Measurements from ENCODE around the gene BCL10. TPM values are rescaled to one million over a fixed set of nuclear protein-coding genes. Genes with fewer than 3 reads are reported as not detected.

Gene BCL10
- total and polyA plus RNA-seq, 2 of the 8 experiments (the other 6 are each of a cell fraction or from before 2014, with no cell fraction given): 7.4 to 29.6 TPM

DNA sequence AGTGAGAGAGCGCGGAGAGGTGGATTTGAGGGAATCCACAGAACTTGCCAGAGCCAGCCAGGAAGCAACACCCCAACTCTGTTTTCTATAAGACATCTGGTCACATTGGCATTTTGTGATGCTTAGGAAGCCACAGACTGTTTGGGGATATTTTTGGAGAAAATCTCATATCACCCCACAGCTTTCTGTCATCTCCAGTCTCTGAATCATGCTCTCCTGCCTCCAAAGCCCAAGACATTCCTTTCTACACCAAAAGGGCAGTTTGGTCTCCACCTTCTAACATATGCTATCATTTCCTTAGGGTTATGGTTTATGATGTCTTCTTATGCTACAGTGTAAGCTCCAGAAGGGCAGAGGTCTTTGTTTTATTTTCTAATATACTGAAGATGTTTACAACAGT, 14.4 kb upstream of the BCL10 start:
- Histone ChIP-seq H4K20me1 (replicated peaks in 1 of 2; ENCODE audit: control insufficient read depth in 1 of 2, insufficient read depth in 2 of 2, low read length in 2 of 2) (no peaks in the 10 kb centered on the region), H3K9ac (replicated peaks in 1 of 4; ENCODE audit: extremely low read depth in 1 of 4, low read depth in 3 of 4, low read length in 3 of 4) (no peak overlapping the region), H4K8ac (ENCODE audit: extremely low read depth, insufficient read depth, low read length) (no peak overlapping the region), H2BK120ac (replicated peaks; ENCODE audit: low read depth, low read length) (no peak overlapping the region), H3K79me1 (ENCODE audit: low read depth, low read length) (no peaks in the 10 kb centered on the region), H2BK5ac (ENCODE audit: low read depth, low read length) (no peak overlapping the region), H3K4ac (replicated peaks; ENCODE audit: insufficient read length, low read depth, low read length) (no peak overlapping the region), H2BK12ac (ENCODE audit: low read depth, low read length) (no peak overlapping the region), H2BK20ac (ENCODE audit: low read length) (no peak overlapping the region), H3K27ac (ENCODE audit: low read depth, low read length) (no peak overlapping the region), H3K23ac (ENCODE audit: insufficient read length) (no peak overlapping the region), H3K9me3 (ENCODE audit: insufficient read depth in 2 of 2, low read depth in 1 of 2, low read length in 1 of 2) (no peaks in the 10 kb centered on the region), H3K79me2 (ENCODE audit: control insufficient read depth in 1 of 2, insufficient read depth in 2 of 2, low read length in 2 of 2) (no peaks in the 10 kb centered on the region), H3K23me2 (ENCODE audit: low read depth, low read length) (no peaks in the 10 kb centered on the region), H3K27me3 (replicated peaks in 1 of 4; ENCODE audit: control insufficient read depth in 3 of 4, extremely low read depth in 1 of 4, insufficient read depth in 3 of 4, low read length in 3 of 4) (no peaks in the 10 kb centered on the region), H3K14ac (ENCODE audit: insufficient read length) (no peak overlapping the region), H3K4me3 (ENCODE audit: extremely low read depth in 1 of 4, insufficient read depth in 2 of 4, low read depth in 3 of 4, low read length in 4 of 4) (no peak overlapping the region), H4K91ac (replicated peaks; ENCODE audit: insufficient read length, low read length) (no peak overlapping the region), H2AFZ (ENCODE audit: low read length) (no peak overlapping the region), H2AK5ac (ENCODE audit: low read depth, low read length) (no peak overlapping the region), H3K56ac (replicated peaks; ENCODE audit: insufficient read length, low read depth, low read length) (no peak overlapping the region), H4K5ac (ENCODE audit: insufficient read length, low read depth, low read length) (no peak overlapping the region), H3K18ac (ENCODE audit: extremely low read depth, low read length) (no peak overlapping the region), H3K4me1 (replicated peaks in 1 of 4; ENCODE audit: control insufficient read depth in 3 of 4, insufficient read depth in 4 of 4, low read length in 3 of 4) (no peaks in the 10 kb centered on the region), H3K36me3 (ENCODE audit: control insufficient read depth in 2 of 4, insufficient read depth in 4 of 4, low read length in 3 of 4) (no peaks in the 10 kb centered on the region), H3K4me2 (ENCODE audit: insufficient read depth in 1 of 2, low read depth in 2 of 2, low read length in 2 of 2) (no peak overlapping the region), H2BK15ac (ENCODE audit: low read length) (no peak overlapping the region)
- CTCF ChIA-PET (ENCODE audit: partially characterized antibody): interaction anchor here (1.0 to 2.0 kb wide), 3 partner anchors 10 to 214 kb away, joined by 3 to 6 read pairs (median 3); no protein-coding TSS in a partner anchor
- WGBS, 2 experiments (ENCODE audit: extremely low coverage in 1 of 2, insufficient coverage in 1 of 2, insufficient read length in 1 of 2, insufficient replicate concordance in 2 of 2, low coverage in 1 of 2, low lambda C conversion rate in 2 of 2, missing lambda C conversion rate in 1 of 2): 91% methylated on average over 2 of the region's 2 CpGs; no CpG with 5 or more reads in 1 of the 2 experiments
- POLR2A ChIA-PET (ENCODE audit: partially characterized antibody): no interaction called here
- FAIRE-seq: no peak
- DNase-seq (ENCODE audit: low read depth in 1 of 2, low spot score in 2 of 2): no peak
- TF ChIP-seq SUZ12 (IDR thresholded peaks at IDR 0.05; ENCODE audit: low read length) (no peak), RXRA (IDR thresholded peaks at IDR 0.05; ENCODE audit: insufficient read depth, low read depth, low read length) (no peak), TAF7 (optimal IDR thresholded peaks at IDR 0.05; ENCODE audit: borderline replicate concordance, low read depth, low read length) (no peak), EGR1 (IDR thresholded peaks at IDR 0.05; ENCODE audit: borderline replicate concordance, low read depth, low read length) (no peak)
- TF ChIP-seq, protein P1, sequence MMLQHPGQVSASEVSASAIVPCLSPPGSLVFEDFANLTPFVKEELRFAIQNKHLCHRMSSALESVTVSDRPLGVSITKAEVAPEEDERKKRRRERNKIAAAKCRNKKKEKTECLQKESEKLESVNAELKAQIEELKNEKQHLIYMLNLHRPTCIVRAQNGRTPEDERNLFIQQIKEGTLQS (IDR thresholded peaks at IDR 0.05; ENCODE audit: insufficient read depth, low read depth, low read length): no peak

Data from H1 (cell line).